Stimulated activated CD8-positive, alpha-beta memory T cell treated with anti-CD3 and anti-CD28 coated beads, Interleukin-15, amount 100 ng/mL, for 1 hour (primary cell): ENCODE results near the gene RPL41.

Source experiments
- DNase-seq: peaks from one replicate; pipeline ENCODE4 v3.0.0-alpha.2; 2020; ENCODE audit warnings: low read depth

RPL41 gene

DNA sequence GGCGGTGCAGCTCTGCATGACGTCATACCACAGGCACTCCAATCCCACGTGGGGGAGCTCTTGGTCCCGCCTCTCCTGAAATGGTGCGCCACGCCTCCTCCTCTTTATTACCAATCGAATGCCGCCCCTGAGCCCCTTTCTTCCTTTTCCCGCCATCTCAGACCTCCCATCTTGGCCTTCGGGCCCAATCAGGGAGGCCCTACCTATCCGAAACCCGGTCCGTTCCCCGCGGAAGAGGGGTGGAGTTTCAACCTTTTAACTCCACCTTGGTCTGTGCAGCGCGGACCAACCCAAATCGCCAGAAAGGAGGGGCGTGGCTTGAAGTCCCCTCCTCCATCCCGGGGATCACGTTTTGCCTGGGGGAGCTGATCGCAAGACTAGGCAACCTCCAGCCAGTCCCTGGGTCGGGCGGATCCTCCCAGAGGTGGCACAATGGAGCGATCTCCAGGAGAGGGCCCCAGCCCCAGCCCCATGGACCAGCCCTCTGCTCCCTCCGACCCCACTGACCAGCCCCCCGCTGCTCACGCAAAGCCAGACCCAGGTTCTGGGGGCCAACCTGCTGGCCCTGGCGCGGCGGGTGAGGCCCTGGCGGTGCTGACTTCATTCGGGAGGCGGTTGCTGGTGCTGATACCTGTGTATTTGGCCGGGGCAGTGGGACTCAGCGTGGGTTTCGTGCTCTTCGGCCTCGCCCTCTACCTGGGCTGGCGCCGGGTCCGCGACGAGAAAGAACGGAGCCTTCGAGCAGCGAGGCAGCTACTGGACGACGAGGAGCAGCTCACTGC is 11.6 kb downstream of the RPL41 start, which contains the start of gene ESYT1:
Gene ESYT1 (plus strand): TSS at position 380 of the 782 bp plus-strand sequence. CDS start 53 bp downstream, at position 433.
- DNase-seq: peak; percentile 93

GRCh38 chr12:56128670-56129205 is 12.3 kb downstream of the RPL41 start:
- DNase-seq: no peak

DNA sequence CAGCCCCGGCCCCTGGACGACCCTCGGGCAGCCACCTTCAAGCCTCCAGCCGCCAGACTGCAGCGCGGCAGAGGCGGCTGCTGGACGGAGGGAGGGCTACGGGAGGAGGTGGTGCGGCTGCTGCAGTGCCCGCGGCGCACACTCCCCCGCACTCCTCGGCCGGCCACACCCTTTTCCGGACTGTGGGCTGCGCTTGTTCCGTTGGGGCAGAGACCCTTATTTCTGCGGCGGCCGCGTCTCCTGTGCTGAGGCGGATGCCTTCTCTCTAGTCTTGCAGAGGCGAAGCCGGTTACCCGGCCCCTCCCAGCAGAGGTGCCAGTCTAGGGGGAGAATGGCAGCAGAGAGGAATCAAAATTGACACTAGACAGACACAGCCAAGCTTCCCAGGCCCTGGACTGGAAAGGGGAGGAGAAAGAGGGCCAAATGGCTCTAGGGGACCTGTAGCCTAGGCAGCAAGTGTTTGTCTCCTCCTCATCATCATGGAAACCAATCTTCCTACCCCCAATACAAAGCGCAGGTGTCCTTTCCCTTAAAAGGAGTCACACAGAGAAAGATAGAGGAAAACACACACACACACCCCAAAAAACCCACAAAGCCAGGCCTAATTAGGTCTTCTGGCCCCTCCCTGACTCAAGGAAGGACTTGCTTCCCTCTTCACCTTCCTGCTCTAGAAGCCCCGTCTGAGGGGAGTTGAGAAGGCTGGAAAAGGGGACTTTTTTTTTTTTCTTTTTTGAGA is 12.9 kb downstream of the RPL41 start:
- peak; percentile 59 for DNase-seq

GRCh38 chr12:56129942-56130495 is 13.6 kb downstream of the RPL41 start:
- no peak for DNase-seq

- DNase-seq: no peak
Measured at GRCh38 chr12:56130876-56131275, 14.4 kb downstream of the RPL41 start.

DNA sequence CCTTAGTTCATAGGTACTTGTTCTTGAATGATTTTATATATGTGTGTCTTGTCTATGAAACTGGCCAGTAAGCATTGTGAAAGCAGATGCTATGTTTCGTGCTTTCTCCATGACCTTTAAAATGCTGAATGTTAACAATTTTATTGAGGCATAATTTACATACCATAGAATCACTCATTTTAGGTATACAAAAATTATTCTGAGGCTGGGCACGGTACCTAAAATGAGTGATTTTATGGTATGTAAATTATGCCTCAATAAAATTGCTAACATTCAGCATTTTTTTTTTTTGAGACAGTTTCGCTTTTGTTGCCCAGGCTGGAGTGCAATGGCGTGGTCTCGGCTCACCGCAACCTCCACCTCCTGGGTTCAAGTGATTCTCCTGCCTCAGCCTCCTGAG is 18.5 kb downstream of the RPL41 start:
- DNase-seq: no peak

DNA sequence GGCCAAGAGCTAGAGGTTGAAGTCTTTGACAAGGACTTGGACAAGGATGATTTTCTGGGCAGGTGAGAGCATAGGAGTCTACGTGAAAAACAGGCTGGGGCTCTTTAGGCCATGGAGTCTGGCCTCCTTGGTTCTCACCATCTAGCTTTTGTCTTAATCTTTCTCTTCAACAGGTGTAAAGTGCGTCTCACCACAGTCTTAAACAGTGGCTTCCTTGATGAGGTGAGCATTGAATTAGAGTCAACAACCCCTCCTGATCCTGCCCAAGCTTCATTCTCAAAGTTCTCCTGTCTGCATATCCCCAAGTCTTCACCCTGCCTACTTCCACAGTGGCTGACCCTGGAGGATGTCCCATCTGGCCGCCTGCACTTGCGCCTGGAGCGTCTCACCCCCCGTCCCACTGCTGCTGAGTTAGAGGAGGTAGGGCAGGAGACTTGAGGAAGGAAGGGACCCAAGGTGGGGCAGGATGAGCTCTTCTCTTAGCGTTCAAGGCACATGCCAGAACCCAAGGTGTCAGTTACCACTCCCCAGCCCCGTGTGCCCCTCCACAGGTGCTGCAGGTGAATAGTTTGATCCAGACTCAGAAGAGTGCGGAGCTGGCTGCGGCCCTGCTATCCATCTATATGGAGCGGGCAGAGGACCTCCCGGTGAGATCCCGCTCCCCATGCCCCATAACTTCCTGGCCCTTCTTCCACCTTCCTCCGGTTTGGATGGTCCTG is 21.6 kb downstream of the RPL41 start:
- DNase-seq: no peak

- no peak for DNase-seq
Measured at GRCh38 chr12:56141946-56142784, 25.7 kb downstream of the RPL41 start.

- DNase-seq: no peak
Measured at GRCh38 chr12:56143217-56143616, 26.8 kb downstream of the RPL41 start.

DNA sequence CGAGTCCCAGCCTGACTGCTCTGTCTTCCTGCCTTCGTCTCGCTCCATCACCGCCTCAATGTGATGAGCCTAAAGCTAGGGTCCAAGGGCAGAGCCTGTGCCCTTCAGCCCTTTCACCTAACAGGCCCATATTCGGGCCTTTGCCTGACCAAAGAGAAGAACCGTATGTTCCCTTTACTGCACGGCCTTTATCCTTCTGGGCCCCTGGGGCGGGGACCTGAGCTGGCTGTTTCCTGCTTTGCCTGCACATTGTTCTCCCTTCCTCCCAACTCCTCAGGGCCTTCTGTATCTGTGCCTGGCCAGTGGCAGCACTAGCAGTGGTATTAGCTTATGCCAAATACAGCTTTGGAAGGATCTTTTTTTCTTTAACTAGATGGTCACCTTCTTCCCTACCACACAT is 27.4 kb downstream of the RPL41 start:
- DNase-seq: no peak

DNA sequence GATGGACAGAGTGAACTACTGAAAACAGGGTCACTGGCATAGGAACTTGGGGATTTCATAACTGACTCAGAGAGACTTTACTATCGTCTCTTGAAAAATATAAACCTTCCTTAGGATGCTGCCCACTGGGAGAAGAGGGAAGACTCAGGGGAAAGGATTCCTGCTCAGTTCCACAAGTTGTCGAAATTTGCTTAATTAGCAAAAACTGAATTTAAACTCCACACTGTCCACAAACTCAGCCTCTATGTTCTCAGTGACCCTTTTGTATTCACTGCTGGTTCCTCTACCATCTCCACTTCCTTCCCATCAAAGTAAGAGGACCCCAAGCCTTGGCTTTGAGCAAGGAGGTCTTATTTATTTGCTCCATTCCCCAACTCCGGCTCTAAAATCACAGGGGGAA is 28.8 kb downstream of the RPL41 start:
- DNase-seq: no peak

- DNase-seq: no peak
Measured at GRCh38 chr12:56146492-56147460, 30.3 kb downstream of the RPL41 start.

DNA sequence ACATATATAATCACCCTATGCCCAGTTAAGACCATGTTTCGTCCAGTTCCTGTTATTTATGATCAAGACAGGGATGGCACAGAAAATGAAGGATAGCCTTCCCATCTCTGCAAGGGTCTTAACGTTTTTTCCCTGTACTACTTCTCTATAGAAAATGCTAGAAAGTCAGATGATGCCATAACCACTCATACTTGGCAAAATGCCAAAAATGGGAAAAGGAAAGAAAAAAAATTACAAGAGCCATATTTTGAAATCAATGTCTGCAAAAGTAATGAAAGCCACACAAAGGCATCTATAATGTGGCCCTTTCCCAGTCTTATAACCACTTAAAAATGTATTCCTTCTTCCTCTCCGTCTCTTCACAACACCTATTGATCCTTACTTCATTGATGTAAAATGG is 34.1 kb downstream of the RPL41 start:
- DNase-seq: no peak

DNA sequence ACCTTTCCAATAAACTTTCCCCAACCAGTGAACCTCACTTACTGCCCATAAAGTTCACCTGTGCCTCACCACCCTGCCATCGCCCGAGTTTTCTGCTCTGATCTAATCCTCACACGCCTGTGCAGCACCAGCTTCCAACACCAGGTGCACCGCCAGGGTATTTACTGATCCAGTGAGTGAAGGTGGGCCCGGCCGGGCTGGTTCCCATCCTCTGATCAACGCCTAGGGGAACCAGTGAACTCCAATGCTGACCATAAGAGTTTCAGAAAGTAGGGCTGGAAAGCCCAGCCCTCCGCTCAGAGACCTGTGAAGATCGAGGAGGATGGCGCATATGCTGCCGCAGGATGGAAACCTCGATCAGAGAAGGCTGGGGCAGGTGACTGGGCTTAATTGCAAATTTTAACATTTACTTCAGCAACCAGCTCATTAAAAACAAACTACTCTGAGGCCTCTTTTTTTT is 35.3 kb downstream of the RPL41 start:
- DNase-seq: peak; percentile 49

DNA sequence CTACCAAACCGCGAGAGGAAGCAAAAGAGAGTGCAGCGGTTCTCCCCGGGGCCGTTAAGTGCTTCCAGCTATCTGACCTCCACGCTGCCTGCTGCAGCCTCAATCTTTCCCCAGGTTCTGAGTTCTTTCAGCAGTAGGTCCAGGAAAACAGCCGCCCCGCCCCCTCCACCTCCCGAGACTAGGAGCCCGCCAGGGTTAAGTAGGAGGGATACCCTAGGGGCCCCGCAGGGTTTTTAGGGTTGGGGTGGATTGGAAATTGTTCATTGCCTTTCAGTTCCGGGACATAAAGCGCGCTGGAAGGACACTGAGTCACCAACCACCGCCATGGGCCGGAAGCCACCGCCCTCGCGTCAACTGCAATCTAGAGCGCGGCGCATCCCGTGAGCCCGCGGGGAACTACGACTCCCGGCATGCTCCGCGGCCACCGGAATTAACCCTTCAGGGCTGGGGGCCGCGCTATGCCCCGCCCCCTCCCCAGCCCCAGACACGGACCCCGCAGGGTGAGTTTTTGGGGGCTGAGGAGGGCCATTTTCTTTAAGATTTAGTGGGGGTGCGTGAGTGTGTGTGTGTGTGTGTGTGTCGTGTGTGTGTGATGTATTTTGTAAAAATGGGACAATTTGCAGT is 35.8 kb downstream of the RPL41 start, which contains the start of gene MYL6B:
Gene MYL6B (plus strand): TSS at position 456 of the 624 bp plus-strand sequence. CDS start 1,332 bp downstream, outside the sequence.
- DNase-seq: peak; percentile 83

- DNase-seq: no peak
Measured at GRCh38 chr12:56152756-56153677, 36.6 kb downstream of the RPL41 start.

- DNase-seq: no peak
Measured at GRCh38 chr12:56153678-56154065, 37.2 kb downstream of the RPL41 start.

- no peak for DNase-seq
Measured at GRCh38 chr12:56154246-56154771, 37.9 kb downstream of the RPL41 start.
